GM18951 (cell line): Measurements from ENCODE around the gene CDH13.

ENCODE experiments used
- POLR2A ChIP-seq: IDR thresholded peaks from 4 replicates; pipeline ENCODE4 v1.6.1; 2011; ENCODE audit warnings: mild to moderate bottlenecking; ENCODE audit not compliant: insufficient read length, insufficient read depth; ENCODE audit errors: extremely low read depth
- in situ Hi-C: fragments of 300-500 bp; cut with MboI; formaldehyde crosslinking; loops from one replicate; pipeline ENCODE4 v1.12.0; 2022; ENCODE audit warnings: low sequenced_read_pairs, mixed read lengths, inconsistent platforms; ENCODE audit not compliant: unreplicated experiment

The CDH13 gene

DNA sequence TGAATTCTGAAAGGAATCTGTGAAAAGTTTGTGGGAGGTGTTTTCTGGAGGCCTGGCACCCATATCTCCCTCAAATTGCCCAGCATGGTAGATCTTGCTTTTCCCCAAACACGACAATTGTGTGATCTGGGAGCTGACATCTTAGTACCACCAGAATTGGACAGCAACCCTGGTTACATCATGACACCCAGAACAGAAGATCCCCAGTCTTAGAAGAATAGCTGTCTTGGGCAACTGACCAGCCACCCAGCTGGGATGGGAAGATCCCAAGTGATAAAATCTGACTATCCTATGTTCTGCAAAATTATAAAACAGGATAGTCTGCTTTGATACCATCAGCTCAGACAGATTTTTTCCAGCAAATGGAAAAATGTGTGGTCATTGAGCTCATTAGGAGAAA lies 235.3 kb downstream of the CDH13 start:
- TF ChIP-seq POLR2A, result no peak
- in situ Hi-C loops, result no loop called here

DNA sequence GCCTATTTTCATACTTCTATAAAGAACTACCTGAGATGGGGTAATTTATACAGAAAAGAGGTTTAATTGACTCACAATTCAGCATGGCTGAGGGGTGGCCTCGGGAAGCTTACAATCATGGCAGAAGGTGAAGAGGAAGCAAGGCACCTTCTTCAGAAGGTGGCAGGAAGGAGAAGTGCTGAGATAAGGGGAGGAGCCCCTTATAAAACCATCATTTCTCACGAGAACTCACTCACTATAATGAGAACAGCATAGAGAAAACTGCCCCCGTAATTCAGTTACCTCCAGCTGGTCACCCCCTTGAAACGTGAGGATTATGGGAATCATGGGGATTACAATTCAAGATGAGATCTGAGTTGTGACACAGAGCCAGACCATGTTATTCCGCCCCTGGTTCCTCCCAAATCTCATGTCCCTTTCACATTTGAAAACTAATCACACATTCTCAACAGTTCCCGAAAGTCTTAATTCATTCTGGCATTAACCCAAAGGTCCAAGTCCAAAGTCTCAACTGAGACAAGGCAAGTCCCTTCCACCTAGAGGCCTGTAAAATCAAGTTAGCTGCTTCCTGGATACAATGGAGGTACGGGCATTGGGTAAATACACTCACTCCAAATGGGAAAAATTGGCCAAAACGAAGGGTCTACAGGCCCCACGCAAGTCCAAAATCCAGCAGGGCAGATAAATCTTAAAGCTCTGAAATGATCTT lies 237.7 kb downstream of the CDH13 start:
- no peak for TF ChIP-seq POLR2A
- in situ Hi-C loops, result no loop called here

DNA sequence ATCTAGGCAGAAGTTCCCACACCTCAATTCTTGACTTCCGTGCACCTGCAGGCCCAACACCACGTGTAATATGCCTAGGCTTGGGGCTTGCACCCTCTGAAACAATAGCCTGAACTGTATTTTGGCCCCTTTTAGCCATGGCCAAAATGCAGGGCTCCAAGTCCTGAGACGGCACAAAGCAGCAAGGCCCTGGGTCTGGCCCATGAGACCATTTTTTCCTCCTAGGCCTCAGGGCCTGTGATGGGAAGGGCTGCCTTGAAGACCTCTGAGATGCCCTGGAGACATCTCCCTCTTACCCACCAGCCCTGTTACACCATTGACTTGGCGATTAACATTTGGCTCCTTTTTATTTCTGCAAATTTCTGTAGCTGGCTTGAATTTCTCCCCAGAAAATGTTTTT lies 238.6 kb downstream of the CDH13 start:
- TF ChIP-seq POLR2A, result no peak
- in situ Hi-C loops, result no loop called here

DNA sequence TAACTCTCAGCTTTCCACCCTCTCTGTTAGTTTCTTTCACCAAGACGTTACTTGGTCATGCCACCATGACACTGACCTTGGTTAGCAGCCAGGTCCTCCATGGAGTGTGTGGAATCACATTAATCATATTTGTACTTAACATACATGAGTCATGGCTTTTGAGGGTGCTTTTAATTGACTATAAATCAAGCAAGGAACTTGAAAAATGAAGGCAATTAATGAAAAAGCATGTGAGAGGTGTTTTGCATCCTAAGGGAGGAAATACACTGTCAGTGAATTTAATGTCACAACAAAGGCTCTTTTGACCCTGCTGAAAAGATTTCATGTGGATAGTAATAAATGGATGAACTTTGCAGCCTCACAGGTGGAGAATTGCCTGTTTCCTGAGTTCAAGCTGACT lies 240.7 kb downstream of the CDH13 start:
- TF ChIP-seq POLR2A, result no peak
- in situ Hi-C loops, result no loop called here

DNA sequence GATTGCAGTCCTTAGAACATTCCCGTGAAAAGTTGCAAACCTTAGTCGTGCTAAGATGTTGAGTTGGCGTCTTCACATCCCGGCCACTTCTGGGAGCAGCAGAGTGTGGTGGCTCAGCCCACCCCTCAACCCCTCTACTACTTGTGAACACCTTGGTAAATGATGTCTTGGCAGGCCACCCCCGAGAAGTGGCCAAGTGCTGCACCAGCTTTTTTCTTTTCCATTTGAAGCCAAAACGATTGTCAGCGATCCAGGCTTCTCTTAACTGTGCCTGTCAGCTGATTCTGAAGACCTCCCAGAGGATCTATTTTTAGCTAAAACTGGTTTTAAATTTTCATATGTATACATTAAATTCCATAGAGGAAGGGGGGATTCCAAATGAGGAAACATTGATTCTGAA lies 247.5 kb downstream of the CDH13 start:
- in situ Hi-C loops, result no loop called here
- no peak for TF ChIP-seq POLR2A

DNA sequence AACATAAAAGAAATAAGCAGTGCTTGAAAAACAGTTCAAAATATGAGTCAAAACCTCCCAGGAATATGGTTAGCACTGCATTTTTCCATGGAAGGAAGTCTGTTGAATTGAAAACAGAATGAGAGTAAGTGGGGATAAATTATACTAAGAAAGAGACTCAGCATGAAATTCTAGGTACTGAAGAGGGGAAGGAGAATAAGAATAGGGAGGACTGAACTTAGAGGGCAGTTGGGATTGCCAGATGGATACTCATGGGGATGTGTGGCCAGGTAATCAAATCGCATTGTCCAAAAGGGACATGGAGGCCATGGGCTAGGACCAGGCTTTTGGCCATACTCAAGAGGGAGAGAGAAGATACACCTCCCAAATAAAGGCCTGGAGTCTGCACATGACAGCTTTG lies 247.9 kb downstream of the CDH13 start:
- in situ Hi-C loops, result no loop called here
- no peak for TF ChIP-seq POLR2A

DNA sequence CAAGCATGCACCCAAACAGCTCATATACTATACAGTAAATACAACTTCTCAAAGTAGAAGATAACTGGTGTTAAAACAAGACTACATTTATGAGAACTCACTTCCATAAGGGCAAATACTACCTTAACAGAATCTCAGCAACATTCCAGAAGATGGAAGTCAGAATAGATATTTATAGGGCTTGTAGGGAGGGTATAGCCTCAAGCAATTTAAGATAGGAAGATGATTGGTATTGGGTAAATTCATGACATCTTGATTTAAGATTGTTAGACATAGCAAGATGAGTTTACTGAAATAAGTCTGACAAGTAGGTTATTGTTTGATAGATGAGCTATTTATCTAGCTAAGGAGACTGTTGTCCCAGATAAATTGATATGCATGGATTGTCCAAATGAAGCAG lies 250.2 kb downstream of the CDH13 start:
- in situ Hi-C loops, result no loop called here
- TF ChIP-seq POLR2A, result no peak

DNA sequence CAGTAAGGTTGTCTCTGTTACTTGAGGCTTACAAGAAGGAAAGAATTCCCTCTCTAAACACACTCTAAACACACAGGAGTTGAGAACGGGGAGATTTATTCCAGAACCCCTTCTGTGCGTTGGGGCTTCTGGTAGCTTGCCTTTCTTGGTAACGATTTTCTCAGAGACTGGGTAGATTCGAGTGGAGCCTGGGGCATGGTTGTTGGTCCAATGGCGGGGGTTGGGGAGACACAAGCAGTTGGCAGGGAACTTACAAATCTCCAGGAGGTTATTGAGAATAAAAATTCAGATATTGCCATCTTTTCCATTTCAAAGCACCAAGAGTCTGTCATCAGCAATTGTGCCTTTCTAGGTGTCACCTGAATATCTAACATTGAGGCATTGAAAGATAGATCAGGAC lies 251.7 kb downstream of the CDH13 start:
- no peak for TF ChIP-seq POLR2A
- in situ Hi-C loops, result no loop called here

DNA sequence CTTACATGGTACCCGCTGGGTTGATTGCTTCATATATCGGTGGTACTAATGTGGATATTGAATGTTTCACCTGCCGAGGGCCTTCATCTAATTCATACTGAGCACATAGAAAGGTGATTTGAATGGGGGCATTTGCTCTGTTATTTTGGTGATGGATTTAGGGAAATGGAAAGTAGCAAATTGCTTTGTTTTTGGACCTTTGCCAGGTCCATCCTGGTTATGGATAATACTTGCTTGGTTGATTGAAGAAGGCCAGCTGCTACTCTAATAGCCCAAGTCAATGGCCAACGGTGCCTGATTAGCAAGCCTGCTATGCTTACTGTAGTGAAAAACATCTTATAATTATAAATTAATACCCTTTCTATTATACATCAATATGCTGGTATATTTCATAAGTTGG lies 253.6 kb downstream of the CDH13 start:
- in situ Hi-C loops, result no loop called here

DNA sequence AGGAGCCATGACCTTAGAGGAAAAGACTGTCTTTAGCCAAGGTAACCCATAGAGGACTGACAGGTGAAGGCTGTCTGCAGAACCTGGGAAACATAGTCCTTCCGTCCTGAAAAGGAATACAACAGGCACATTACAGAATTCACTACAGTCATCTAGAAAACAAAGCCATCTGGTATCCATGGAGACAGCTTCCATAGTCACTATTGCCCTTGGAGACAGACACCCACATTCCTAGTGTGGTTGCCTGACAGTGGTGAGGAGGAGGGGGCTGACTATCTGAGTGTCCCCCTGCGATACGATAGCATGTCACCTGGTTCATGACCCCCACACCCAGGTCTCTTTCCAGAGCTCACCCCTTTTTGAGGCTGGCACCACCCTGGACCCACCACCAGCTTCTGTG lies 254.7 kb downstream of the CDH13 start:
- no peak for TF ChIP-seq POLR2A
- in situ Hi-C loops, result no loop called here

More for the DNA sequence above, 253.6 kb downstream of the CDH13 start:
- no peak for TF ChIP-seq POLR2A

DNA sequence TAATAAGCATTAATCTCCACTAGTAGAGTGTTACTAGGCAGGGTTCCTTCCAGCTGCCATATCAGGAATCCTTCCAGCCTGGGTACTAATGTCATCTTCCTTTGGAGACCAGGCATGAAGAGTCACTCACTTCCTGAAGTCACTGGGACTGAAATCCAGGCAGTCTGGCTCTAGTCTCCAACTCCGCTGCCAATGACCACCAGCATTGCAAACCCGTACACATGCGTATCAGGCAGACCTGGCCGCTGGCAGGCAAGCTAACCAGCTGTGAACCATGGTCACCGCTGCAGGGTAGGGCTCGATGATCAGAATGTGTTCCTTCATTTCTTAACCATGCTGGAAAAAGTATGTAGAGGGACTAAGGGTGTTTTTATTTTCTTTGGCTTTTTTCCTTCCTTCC lies 255.5 kb downstream of the CDH13 start:
- in situ Hi-C loops, result no loop called here
- TF ChIP-seq POLR2A, result no peak

DNA sequence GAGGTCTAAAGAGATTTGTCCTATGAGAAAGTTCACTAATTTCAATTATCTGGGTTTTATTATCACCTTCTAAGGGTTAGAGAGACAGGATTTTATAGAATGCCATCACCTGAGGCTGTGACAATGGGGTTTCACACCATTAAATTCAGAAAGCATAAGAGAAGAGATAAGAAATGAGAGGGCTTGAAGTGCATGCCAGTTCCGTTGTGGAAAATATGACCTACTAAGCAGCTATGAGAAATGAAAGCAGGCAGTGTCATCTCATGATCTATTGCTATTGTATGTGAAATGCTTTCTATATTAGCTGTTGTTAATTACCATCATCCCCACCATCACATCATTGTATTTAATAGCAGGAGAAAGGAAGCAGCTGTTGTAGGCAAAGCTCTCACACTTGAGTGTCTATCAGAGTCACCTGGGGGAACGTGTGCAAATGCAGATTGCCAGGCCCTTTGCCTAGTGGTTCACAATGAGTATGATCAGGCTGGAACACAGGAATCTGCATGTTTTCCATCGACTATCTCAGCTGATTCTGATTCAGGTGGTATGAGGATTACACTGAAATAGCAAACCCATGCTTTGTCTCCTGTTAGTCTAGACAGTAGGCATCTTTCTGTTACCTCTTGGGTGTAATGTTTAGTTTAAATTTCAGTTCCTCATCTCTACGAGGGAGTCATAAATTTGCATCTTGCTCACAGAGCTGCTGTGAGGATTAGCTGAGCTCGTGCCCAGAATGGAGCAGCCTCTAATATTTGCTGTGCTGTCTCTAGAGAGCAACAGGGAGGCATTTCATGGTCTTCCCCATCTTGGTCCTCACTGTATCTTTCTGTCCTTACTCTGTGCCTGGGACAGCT lies 256.4 kb downstream of the CDH13 start:
- in situ Hi-C loops, result no loop called here

DNA sequence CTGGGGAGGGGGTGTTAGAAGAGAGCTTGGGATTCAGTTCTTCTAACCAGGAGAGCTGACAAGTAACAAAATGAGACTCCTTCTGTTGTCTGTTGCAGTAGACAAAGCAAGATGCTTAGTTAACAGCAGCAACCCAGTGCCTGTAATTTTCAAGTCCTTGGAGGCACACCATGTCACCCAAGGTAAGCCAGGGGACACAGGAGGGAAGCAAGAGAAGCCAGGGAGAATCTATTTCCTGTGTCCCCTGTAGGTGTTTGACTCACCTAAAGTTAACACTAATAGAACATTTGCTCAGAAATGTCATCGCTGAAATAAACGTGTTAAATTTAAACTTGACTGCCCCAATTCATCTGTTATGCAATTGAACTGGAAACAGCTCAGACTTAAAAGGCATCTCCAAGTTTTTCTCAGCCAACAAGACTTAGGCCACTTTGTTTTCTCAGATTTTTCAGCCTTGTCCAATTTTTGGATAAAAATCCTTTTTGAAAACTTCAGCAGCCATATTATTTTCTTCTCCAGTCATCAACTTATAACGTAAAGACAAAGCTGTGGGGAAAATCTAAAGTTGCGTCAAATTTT lies 257.6 kb downstream of the CDH13 start:
- in situ Hi-C loops, result no loop called here
- TF ChIP-seq POLR2A, result no peak

More for the DNA sequence above, 256.4 kb downstream of the CDH13 start:
- TF ChIP-seq POLR2A, result no peak

DNA sequence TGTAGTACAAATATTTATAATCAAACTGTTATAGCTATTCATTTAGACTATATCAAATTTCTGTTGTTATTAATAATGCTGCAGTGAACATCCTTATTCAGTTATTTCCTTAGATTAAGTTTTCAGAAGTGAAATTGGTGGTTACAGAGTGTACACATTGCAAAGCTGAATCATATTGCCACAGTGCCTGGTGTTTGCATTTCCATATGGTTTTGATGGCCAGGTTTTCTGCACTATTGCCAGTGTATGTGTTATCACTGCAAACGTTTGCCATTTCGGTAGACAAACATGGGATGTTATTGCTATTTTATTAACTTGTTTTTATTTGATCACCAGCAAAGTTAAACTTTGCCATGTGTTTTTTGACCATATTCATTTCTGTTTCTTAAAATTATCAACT lies 259.4 kb downstream of the CDH13 start:
- TF ChIP-seq POLR2A, result no peak
- in situ Hi-C loops, result no loop called here

DNA sequence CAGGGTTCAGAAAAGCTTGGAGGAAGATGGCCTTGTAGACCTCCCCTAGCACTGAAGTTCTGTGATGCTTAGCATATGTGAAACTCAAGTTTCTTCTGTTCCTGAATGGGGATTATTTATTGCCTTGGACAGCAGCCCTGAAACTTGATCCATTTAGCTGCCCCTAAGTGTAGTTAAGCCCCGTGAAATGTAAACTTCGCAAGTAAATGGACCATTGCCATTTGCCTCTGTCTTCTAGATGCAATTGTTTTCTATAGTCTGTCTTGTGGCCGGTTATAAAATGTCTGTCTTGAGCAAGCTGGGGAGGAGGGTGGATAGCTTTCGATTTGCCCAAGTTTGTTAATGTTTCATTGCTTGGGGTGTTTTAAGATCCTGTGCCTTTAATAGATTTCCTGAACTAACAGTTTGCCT lies 261.8 kb downstream of the CDH13 start:
- no peak for TF ChIP-seq POLR2A
- in situ Hi-C loops, result no loop called here
